ENCODE results near the gene ETV5. TPM values are rescaled to one million over a fixed set of nuclear protein-coding genes. Genes with fewer than 3 reads are reported as not detected.

ETV5 gene
- total RNA-seq, 4 donors from 2014 or later: 1.7 to 6.7 (median 5.0) TPM

- H3K36me3 ChIP-seq: no peaks in the 10 kb centered on the region
- H3K4me1 ChIP-seq: no peaks in the 10 kb centered on the region
- no peak for DNase-seq
- TF ChIP-seq POLR2A (IDR thresholded peaks at IDR 0.05) (no peak), CTCF (IDR thresholded peaks at IDR 0.05) (no peak)
- no peaks in the 10 kb centered on the region for H3K9me3 ChIP-seq
- intact Hi-C loops (cut with DNase I): no loop called here
- no peak overlapping the region for H3K4me3 ChIP-seq
- WGBS, 2 donors: 68 to 70% methylated on average over 7 of the region's 7 CpGs
- no peak overlapping the region for H3K27ac ChIP-seq
- peaks cover 0 to 9% (median 0%) of the 10 kb centered on the region in 4 donors for H3K27me3 ChIP-seq
Observed at GRCh38 chr3:186013312-186013711, 95.6 kb downstream of the ETV5 start.

DNA sequence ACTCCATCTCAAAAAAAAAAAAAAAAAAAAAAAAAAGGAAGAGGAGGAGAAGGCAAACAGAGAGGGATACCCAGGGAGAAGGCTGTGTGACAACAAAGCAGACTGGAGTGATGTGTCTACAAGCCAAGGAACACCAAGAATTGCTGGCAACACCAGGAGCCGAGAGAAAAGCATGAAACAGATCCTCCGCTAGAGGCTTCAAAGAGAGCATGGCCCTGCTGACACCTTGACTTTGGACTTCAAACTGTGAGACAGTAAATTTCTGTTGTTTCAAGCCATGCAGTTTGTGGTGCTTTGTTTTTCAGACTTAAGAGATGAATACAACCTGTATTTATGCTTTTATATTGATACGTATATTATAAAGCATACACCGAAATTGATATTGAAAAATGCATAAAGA lies 96.8 kb downstream of the ETV5 start:
- WGBS, 2 donors: 70 to 80% methylated on average over 4 of the region's 4 CpGs
- no peaks in the 10 kb centered on the region for H3K36me3 ChIP-seq
- H3K4me3 ChIP-seq: no peak overlapping the region
- no peak for TF ChIP-seq POLR2A (IDR thresholded peaks at IDR 0.05)
- TF ChIP-seq CTCF (IDR thresholded peaks at IDR 0.05): no peak
- intact Hi-C loops (cut with DNase I): no loop called here
- no peaks in the 10 kb centered on the region for H3K9me3 ChIP-seq
- no peak for DNase-seq
- no peak overlapping the region for H3K27ac ChIP-seq
- H3K4me1 ChIP-seq: no peaks in the 10 kb centered on the region
- H3K27me3 ChIP-seq: peaks cover 0 to 9% (median 0%) of the 10 kb centered on the region in 4 donors

- intact Hi-C loops (cut with DNase I): no loop called here
- Histone ChIP-seq H3K9me3 (no peaks in the 10 kb centered on the region), H3K4me1 (no peaks in the 10 kb centered on the region), H3K36me3 (no peaks in the 10 kb centered on the region), H3K27me3 (peaks cover 0 to 3% (median 0%) of the 10 kb centered on the region in 4 donors), H3K27ac (no peak overlapping the region), H3K4me3 (no peak overlapping the region)
- WGBS, 2 donors: 82 to 89% methylated on average over 7 of the region's 7 CpGs
- no peak for DNase-seq
- no peak for TF ChIP-seq CTCF (IDR thresholded peaks at IDR 0.05)
- no peak for TF ChIP-seq POLR2A (IDR thresholded peaks at IDR 0.05)
Observed at GRCh38 chr3:186004671-186005070, 104.2 kb downstream of the ETV5 start.

GRCh38 chr3:186004209-186004608 lies 104.7 kb downstream of the ETV5 start:
- 37 to 58% methylated on average over 3 of the region's 3 CpGs for WGBS, 2 donors
- no peaks in the 10 kb centered on the region for H3K4me1 ChIP-seq
- H3K27me3 ChIP-seq: peaks cover 0 to 3% (median 0%) of the 10 kb centered on the region in 4 donors
- TF ChIP-seq POLR2A (IDR thresholded peaks at IDR 0.05) (no peak), CTCF (IDR thresholded peaks at IDR 0.05) (no peak)
- H3K36me3 ChIP-seq: no peaks in the 10 kb centered on the region
- no peak for DNase-seq
- no peak overlapping the region for H3K4me3 ChIP-seq
- intact Hi-C loops (cut with DNase I): no loop called here
- no peak overlapping the region for H3K27ac ChIP-seq
- no peaks in the 10 kb centered on the region for H3K9me3 ChIP-seq

DNA sequence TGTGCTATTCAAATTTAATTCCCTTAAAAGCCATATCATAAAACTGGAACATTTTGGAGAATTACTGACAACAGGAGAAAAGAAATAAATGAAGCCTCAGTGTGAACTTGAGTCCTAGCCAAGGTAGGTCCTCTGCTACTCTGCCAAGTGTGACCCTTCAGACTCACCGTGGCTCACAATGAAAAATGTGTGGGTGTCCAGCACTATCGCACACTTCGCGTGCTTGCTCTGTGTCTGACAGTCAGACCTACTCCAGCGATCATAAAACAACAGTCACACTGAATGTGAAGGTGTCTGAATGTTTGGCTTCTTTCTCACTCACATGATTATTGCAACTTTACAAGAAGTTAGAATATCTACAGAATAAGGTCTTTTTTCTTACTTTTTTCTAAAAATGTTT lies 105.3 kb downstream of the ETV5 start:
- intact Hi-C loops (cut with DNase I): no loop called here
- H3K27ac ChIP-seq: no peak overlapping the region
- peaks cover 0 to 3% (median 0%) of the 10 kb centered on the region in 4 donors for H3K27me3 ChIP-seq
- H3K4me1 ChIP-seq: no peaks in the 10 kb centered on the region
- TF ChIP-seq CTCF (IDR thresholded peaks at IDR 0.05) (no peak), POLR2A (IDR thresholded peaks at IDR 0.05) (no peak)
- DNase-seq: no peak
- 49 to 71% methylated on average over 5 of the region's 5 CpGs for WGBS, 2 donors
- no peak overlapping the region for H3K4me3 ChIP-seq
- no peaks in the 10 kb centered on the region for H3K36me3 ChIP-seq
- no peaks in the 10 kb centered on the region for H3K9me3 ChIP-seq

Measured in esophagus squamous epithelium (tissue), 5 donors.